Activated CD8-positive, alpha-beta memory T cell treated with anti-CD3 and anti-CD28 coated beads, Interleukin-2, amount 50 U/mL, for 4 hours (primary cell): Measurements from ENCODE around the gene ATXN2.
"Not testable (repeated sequence)": the region's sequence is repeated elsewhere in the genome, so short reads cannot be mapped to it uniquely, and the experiment has no call there.

ENCODE experiments used
- DNase-seq: peaks from one replicate; pipeline ENCODE4 v3.0.0-alpha.2; 2020

The ATXN2 gene

GRCh38 chr12:111570084-111570961, 28.8 kb downstream of the ATXN2 start:
- DNase-seq, result no peak

GRCh38 chr12:111569363-111570083, 29.6 kb downstream of the ATXN2 start:
- DNase-seq, result no peak

GRCh38 chr12:111560844-111561243, 38.3 kb downstream of the ATXN2 start:
- not testable (repeated sequence) for DNase-seq

GRCh38 chr12:111558107-111558376, 41.1 kb downstream of the ATXN2 start:
- no peak for DNase-seq

- DNase-seq, result no peak
Observed at GRCh38 chr12:111557271-111558106, 41.6 kb downstream of the ATXN2 start.

GRCh38 chr12:111556676-111557075, 42.4 kb downstream of the ATXN2 start:
- no peak for DNase-seq

- DNase-seq, result not testable (repeated sequence)
Observed at GRCh38 chr12:111555313-111555712, 43.8 kb downstream of the ATXN2 start.

GRCh38 chr12:111546758-111547383, 52.2 kb downstream of the ATXN2 start:
- DNase-seq, result no peak

- no peak for DNase-seq
Observed at GRCh38 chr12:111546171-111546570, 52.9 kb downstream of the ATXN2 start.

GRCh38 chr12:111544032-111544431, 55.1 kb downstream of the ATXN2 start:
- no peak for DNase-seq

GRCh38 chr12:111532751-111533150, 66.4 kb downstream of the ATXN2 start:
- no peak for DNase-seq

- DNase-seq, result peak; percentile 64
Observed at GRCh38 chr12:111529424-111530368, 69.4 kb downstream of the ATXN2 start.

GRCh38 chr12:111523587-111524167, 75.4 kb downstream of the ATXN2 start:
- DNase-seq, result no peak

GRCh38 chr12:111521801-111522200, 77.3 kb downstream of the ATXN2 start:
- DNase-seq, result no peak

GRCh38 chr12:111519937-111520336, 79.2 kb downstream of the ATXN2 start:
- no peak for DNase-seq

- DNase-seq, result no peak
Observed at GRCh38 chr12:111519083-111519482, 80.0 kb downstream of the ATXN2 start.

- DNase-seq, result not testable (repeated sequence)
Observed at GRCh38 chr12:111507719-111508118, 91.4 kb downstream of the ATXN2 start.

- not testable (repeated sequence) for DNase-seq
Observed at GRCh38 chr12:111507258-111507657, 91.9 kb downstream of the ATXN2 start.

- no peak for DNase-seq
Observed at GRCh38 chr12:111506260-111506659, 92.9 kb downstream of the ATXN2 start.

- no peak for DNase-seq
Observed at GRCh38 chr12:111505601-111506036, 93.5 kb downstream of the ATXN2 start.

GRCh38 chr12:111503116-111503515, 96.0 kb downstream of the ATXN2 start:
- DNase-seq, result no peak
